Measurements from ENCODE around the gene ABCC12.

DNA sequence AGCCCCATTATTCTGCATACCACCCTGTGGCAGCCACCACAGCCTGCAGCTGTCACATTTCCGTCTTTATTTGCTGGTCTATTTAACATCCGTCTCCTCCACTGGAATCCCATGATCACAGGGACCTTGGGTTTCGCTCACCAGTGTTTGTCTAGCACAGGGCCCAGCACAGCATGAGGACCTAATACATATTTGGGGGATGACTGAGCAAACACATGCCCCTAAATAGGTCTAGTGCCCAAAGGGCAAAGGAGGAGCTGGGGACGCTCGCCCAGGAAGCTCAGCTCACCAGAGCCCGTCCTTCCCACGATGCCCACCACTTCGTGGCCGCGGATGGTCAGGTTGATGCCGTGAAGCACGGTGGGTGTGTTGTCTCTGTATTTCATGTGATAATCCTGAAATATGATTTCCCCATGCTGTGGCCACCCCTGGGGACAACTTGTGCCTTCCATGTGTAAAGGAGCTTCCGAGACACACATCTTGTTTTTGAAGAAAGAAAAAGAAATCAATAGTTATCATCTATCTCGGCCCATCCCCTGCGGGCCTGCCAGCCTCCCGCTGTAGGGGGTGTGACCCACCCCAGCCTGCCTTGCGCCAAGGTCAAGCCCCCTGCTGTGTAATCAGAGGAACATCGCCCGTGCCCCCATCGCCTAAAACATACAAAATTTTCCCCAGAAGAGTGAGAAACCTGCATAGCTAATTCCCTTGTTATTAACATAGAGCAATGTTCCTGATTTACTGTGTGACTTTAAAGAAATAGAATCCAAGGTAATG, 21.0 kb upstream of the ABCC12 start:
- TF ChIP-seq, protein P1, sequence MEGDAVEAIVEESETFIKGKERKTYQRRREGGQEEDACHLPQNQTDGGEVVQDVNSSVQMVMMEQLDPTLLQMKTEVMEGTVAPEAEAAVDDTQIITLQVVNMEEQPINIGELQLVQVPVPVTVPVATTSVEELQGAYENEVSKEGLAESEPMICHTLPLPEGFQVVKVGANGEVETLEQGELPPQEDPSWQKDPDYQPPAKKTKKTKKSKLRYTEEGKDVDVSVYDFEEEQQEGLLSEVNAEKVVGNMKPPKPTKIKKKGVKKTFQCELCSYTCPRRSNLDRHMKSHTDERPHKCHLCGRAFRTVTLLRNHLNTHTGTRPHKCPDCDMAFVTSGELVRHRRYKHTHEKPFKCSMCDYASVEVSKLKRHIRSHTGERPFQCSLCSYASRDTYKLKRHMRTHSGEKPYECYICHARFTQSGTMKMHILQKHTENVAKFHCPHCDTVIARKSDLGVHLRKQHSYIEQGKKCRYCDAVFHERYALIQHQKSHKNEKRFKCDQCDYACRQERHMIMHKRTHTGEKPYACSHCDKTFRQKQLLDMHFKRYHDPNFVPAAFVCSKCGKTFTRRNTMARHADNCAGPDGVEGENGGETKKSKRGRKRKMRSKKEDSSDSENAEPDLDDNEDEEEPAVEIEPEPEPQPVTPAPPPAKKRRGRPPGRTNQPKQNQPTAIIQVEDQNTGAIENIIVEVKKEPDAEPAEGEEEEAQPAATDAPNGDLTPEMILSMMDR (IDR thresholded peaks at IDR 0.05), result no peak
- TF ChIP-seq EP300 (IDR thresholded peaks at IDR 0.05) (no peak), POLR2AphosphoS5 (IDR thresholded peaks at IDR 0.05) (no peak), POLR2A (IDR thresholded peaks at IDR 0.05) (no peak)
